Type B pancreatic cell (in vitro differentiated cells): ENCODE data around the gene DNAH11. TPM values are rescaled to one million over a fixed set of nuclear protein-coding genes. Genes with fewer than 3 reads are reported as not detected.

Experiments used
- DNase-seq: peaks from one replicate; pipeline ENCODE4 v3.0.0; 2021; ENCODE audit warnings: mixed read lengths; ENCODE audit not compliant: unreplicated experiment; ENCODE audit errors: extremely low spot score
- H3K27ac Mint-ChIP-seq: 2 replicates; pipeline ENCODE4 v1.8.0; 2021; ENCODE audit warnings: mild to moderate bottlenecking, mixed read lengths
- H3K27me3 Mint-ChIP-seq: 2 replicates; pipeline ENCODE4 v1.8.0; 2021; ENCODE audit warnings: mixed read lengths
- H3K36me3 Mint-ChIP-seq: 2 replicates; pipeline ENCODE4 v1.8.0; 2021; ENCODE audit warnings: mixed read lengths
- H3K4me1 Mint-ChIP-seq: one replicate; pipeline ENCODE4 v1.8.0; 2021; ENCODE audit warnings: mixed read lengths; ENCODE audit not compliant: unreplicated experiment
- H3K4me3 Mint-ChIP-seq: 2 replicates; pipeline ENCODE4 v1.8.0; 2021; ENCODE audit warnings: mild to moderate bottlenecking, mixed read lengths
- H3K9me3 Mint-ChIP-seq: 2 replicates; pipeline ENCODE4 v1.8.0; 2021; ENCODE audit warnings: mixed read lengths
- CTCF ChIP-seq: fragments of 200-600 bp; sonication (generic); conservative IDR thresholded peaks from 2 replicates; pipeline ENCODE4 v1.5.0; 2021; ENCODE audit warnings: antibody characterized with exemption, mild to moderate bottlenecking
- total RNA-seq: library from RNA; stranded (reverse); gene quantifications from 2 replicates; pipeline ENCODE4 v1.2.1, GENCODE V29; 2021; ENCODE audit warnings: low replicate concordance

The DNAH11 gene
- total RNA-seq, 1 donor from 2014 or later = 3.2 TPM

- Mint-ChIP-seq H3K9me3 (no peaks in the 10 kb centered on the region), H3K4me3 (no peak overlapping the region), H3K36me3 (peaks cover 40% of the 10 kb centered on the region), H3K27me3 (no peaks in the 10 kb centered on the region), H3K4me1 (no peaks in the 10 kb centered on the region), H3K27ac (no peak overlapping the region)
- no peak for TF ChIP-seq CTCF
- DNase-seq = no peak
These were observed 359.4 kb downstream of the DNAH11 start for GRCh38 chr7:21902240-21902639.

GRCh38 chr7:21903020-21903786 is 360.4 kb downstream of the DNAH11 start:
- no peak for DNase-seq
- Mint-ChIP-seq H3K27ac (no peak overlapping the region), H3K4me1 (no peaks in the 10 kb centered on the region), H3K9me3 (no peaks in the 10 kb centered on the region), H3K4me3 (no peak overlapping the region), H3K27me3 (no peaks in the 10 kb centered on the region), H3K36me3 (peaks cover 42% of the 10 kb centered on the region)
- no peak for TF ChIP-seq CTCF

DNA sequence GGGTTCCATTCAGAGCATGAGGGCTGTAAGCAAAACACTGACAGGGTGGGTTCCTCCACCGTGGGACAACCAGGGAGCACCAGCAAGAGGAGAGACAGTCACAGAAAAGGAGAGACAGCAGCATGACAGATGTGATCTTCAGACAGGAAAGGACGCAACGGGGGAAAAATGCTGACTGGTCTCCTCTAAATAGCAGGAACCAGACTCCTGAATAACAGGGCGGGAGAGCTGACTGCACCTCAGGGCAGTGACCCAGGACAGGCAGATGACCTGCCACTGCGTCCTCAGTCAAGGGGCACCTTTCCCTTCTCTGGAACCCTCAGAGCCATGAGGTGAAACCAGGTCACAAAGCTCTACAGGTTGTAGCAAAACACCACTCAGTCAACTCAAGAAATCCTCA is 365.9 kb downstream of the DNAH11 start:
- H3K9me3 Mint-ChIP-seq = no peaks in the 10 kb centered on the region
- H3K27ac Mint-ChIP-seq = no peak overlapping the region
- no peaks in the 10 kb centered on the region for H3K27me3 Mint-ChIP-seq
- DNase-seq = no peak
- no peak for TF ChIP-seq CTCF
- H3K4me3 Mint-ChIP-seq = no peak overlapping the region
- peaks cover 5% of the 10 kb centered on the region for H3K4me1 Mint-ChIP-seq
- H3K36me3 Mint-ChIP-seq = peaks cover 32% of the 10 kb centered on the region

DNA sequence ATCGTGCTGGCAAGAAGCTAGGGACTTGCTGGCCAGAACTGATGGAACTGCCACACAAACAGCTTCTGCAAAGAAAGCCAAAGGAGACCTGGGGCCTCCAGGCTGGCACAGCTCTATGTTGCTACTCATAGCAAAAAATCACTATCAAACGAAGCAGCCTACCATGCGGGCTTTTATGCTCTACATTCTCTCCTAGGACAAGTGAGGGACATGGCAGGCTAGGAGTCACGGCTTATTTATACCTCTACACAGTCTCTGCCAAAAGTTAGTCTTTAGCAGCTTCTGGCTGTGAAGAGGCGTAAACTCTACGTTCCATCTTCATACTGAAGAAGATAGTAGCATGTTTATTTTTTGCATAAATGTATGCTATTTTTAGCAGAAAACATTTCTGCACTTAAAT is 367.4 kb downstream of the DNAH11 start:
- no peak for DNase-seq
- TF ChIP-seq CTCF = no peak
- Mint-ChIP-seq H3K27ac (no peak overlapping the region), H3K27me3 (no peaks in the 10 kb centered on the region), H3K4me1 (peaks cover 10% of the 10 kb centered on the region), H3K36me3 (peaks cover 35% of the 10 kb centered on the region), H3K9me3 (peaks cover 5% of the 10 kb centered on the region), H3K4me3 (no peak overlapping the region)

DNA sequence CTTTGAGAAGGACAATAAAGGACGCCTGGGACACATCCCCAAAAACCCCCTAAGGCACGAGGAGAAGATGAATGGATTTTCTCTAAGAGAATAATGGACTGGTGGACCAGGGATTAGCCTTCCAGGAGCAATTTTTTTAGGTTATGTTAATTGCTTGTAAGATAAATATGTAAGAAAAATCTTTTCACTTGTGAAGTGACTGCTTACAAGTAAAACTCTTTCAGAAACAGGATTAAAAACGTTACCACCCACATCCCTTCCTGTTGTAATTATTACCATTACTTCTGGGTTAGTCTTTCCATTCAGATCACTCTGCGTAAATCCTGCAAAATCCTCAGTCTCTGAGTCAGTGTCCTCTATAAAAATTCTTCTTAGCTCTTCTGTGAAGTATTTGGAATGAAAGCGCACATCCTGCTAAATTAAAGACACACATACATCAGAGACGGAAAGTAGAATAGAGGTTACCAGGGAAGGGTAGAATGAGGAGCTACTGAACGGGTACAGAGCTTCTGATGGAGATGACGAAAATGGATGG is 368.6 kb downstream of the DNAH11 start:
- no peak for TF ChIP-seq CTCF
- Mint-ChIP-seq H3K27me3 (no peaks in the 10 kb centered on the region), H3K36me3 (peaks cover 37% of the 10 kb centered on the region), H3K4me3 (no peak overlapping the region), H3K9me3 (peaks cover 7% of the 10 kb centered on the region), H3K4me1 (peaks cover 11% of the 10 kb centered on the region), H3K27ac (no peak overlapping the region)
- DNase-seq = no peak
